HG02943 (cell line): ENCODE measurements around the gene CCN5.

ENCODE experiments used
- ATAC-seq: cut with Tn5 transposase; IDR thresholded peaks from one replicate; pipeline ENCODE4 v1.9.1; 2021; ENCODE audit warnings: mild to moderate bottlenecking, low read depth, moderate library complexity; ENCODE audit not compliant: unreplicated experiment

The CCN5 gene

GRCh38 chr20:44776980-44777379 is 61.8 kb downstream of the CCN5 start:
- ATAC-seq, result no peak
